Measurements from ENCODE around the gene PHYHIPL. TPM values are rescaled to one million over a fixed set of nuclear protein-coding genes. Genes with fewer than 3 reads are reported as not detected.

PHYHIPL gene
- total and polyA plus RNA-seq, 7 experiments from 2014 or later: not detected

Other genes with a start within 250 kb of the PHYHIPL start
- not detected for gene FAM13C, start 185.9 kb downstream of the PHYHIPL start, total RNA-seq
- not detected for gene FAM13C, start 185.9 kb downstream of the PHYHIPL start, polyA plus RNA-seq